Middle frontal gyrus (tissue), 1 donor: ENCODE measurements around the gene TYW1.
"Not testable (repeated sequence)": the region's sequence is repeated elsewhere in the genome, so short reads cannot be mapped to it uniquely, and the experiment has no call there.

Experiments
- DNase-seq: peaks from one replicate; pipeline ENCODE4 v3.0.0-alpha.2; 2015; ENCODE audit warnings: low spot score; ENCODE audit errors: extremely low spot score

The TYW1 gene

DNA sequence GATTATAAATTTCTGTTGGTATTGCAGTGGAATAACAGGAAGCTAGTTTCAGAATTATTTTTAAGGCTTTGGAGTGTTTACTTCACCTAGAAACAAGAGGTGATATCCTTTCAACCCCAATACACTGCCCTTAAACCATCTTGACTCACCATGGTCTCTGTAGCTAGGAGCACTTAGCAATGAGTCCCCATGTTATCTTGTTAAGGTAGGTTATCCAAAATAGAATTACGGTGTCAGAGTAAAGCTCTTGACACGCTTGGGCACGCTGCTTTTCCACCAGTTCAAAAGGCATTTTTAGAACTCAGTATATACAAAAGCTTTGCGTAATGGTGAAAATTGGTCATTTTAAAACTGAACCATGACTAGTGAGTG, 46.9 kb downstream of the TYW1 start:
- DNase-seq = not testable (repeated sequence)

DNA sequence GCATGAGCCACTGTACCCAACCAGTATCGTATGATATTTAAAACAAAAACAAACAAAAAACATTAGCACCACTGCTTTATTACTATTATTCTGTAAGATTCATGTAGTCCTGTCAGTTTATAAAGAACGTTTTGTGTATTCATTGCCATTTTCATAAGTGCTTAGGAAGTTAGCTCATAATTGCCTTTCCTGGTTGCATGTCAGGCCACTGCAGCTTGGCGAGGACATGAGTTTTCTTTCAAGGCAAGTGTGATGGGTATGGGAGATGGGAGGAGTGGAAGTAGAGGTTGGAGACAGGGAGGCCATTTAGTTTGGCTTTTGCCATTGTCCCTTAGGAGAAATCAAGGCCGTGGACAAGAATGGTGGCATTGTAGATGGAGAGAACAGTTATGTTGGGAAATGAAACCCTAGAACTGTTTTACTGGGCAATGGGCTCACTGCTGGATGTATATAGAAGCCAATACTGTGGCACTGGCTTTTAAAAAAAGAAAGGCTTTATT, 48.9 kb downstream of the TYW1 start:
- DNase-seq = no peak

DNA sequence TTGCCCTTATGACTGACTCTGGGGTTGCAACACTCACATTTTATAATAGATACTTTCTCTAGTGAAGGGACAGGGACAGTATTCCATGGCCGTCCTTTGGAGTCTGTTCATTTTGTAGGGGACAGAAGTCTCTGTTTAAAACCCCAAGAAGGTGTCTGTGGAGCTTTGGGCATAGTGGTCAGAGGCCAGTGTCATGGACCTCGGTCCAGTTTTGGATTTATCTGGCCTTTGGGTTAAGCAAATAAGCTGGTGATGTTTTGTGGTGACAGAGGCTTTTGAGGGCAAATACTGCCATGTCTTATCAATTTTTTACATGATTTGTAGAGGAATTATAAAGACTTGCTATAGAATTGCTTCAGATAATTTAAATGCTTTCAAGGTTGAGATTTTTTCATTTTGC, 50.2 kb downstream of the TYW1 start:
- DNase-seq = not testable (repeated sequence)

DNA sequence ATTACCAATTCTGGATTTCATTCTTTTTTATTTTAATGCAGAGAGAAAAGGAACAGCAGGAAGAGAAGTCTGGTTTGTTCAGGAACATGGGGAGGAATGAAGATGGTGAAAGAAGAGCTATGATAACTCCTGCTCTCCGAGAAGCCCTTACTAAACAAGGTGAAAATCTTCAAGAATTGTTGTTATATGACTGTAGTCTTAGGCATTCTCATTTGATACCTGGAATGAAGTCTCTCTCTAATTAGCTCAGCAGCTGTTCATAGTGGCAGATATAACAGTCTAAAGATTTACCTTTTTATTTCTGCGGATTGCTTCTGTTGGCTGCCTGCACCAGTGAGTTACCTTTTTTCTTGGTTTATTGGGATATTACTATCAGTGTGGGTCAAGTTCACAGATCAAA, 53.3 kb downstream of the TYW1 start:
- DNase-seq = not testable (repeated sequence)

DNA sequence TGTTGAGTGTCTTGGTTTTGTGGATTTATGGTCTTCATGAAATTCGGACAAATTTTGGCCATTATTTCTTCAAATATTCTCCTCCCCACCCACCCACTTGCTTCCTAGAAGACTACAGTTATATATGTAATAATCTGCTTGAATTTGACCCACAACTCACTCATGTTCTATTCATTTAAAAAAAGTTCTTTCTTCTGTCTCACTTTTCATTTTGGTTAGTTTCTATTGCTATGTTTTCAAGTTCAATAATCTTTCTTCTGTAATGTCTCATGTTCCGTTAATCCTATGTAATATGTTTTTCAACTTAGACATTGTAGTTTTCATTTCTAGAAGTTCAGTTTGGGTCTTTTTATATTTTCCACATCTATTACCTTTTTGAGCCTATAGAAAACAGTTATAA, 55.5 kb downstream of the TYW1 start:
- not testable (repeated sequence) for DNase-seq

DNA sequence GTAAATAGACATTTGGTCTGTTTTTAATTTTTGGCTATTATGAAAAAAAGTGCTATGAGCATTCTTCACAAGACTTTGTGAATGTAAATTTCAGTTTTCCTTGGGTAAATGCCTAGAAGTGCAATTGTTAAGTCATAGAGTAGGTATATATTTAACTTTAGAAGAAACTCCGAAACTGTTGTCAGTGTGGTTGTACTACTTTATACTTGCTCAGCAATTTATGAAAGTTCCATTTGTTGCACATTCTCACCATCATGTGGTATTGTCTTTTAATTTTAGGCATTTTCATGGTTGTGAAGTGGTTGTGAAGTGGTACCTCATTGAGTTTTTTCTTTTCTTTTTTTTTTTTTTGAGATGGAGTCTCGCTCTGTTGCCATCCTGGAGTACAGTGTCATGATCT, 60.0 kb downstream of the TYW1 start:
- no peak for DNase-seq

DNA sequence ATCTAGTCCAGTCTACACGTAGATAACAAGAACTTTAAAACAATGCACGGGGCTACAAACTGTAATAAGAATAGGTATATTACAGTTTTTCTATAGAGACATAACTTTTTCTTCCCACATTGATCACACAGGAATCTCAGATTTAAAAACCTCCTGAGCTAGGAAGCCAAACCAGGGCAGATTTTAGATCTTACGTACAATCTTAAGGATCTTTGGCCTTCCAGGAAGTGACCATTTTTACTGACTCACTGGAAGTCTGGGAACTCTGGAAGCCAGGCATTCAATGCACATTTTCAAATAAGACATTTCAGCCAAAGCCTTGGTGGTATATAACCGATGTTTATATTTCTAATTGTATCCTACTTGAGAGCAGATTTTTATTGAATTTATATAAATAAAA, 64.7 kb downstream of the TYW1 start:
- DNase-seq = not testable (repeated sequence)

DNA sequence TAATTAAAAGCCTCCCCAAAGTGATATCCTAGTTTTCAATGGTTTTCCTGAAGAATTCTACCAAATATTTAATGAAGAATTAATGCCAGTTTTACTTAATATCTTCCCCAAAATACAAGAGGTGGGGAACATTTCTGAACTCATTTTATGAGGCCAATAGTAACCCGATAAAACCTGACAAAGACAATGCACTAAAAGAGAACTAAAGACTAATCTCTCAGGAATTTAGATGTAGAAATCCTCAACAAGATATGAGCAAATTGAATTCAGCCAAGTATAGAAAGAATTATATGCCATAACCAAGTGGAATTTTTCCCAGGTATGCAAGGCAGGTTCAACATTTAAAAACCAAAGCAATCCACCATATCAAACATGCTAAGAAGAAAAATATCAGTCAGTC, 66.2 kb downstream of the TYW1 start:
- DNase-seq = not testable (repeated sequence)

DNA sequence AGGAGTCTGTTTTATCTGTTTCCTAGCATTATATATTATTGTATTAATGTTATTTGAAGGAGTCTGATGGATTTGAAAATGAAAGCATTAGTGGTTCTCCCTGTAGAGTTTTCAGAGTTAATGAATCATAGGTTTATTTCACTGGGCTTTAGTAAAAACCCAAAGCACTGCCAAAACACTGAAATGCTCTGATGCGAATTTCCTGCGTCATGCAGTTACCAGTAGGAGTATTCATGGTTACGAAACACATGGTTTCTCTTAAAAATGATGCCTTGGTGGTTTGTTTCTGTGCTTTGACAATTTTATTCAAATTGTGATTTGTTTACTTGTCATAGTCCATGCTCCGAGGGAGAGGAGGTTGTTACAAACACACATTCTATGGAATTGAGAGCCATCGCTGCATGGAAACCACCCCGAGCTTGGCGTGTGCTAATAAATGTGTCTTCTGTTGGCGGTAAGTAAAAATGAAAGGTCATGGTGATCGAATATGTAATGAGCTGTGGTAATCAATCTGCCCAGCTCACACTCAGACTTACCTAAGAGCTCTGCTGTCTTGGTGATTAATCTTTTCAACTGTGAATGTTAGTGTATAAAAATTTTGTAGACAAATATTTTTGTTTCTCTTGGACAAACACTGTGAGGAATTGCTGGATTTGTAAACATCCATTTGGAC, 70.5 kb downstream of the TYW1 start:
- not testable (repeated sequence) for DNase-seq

DNA sequence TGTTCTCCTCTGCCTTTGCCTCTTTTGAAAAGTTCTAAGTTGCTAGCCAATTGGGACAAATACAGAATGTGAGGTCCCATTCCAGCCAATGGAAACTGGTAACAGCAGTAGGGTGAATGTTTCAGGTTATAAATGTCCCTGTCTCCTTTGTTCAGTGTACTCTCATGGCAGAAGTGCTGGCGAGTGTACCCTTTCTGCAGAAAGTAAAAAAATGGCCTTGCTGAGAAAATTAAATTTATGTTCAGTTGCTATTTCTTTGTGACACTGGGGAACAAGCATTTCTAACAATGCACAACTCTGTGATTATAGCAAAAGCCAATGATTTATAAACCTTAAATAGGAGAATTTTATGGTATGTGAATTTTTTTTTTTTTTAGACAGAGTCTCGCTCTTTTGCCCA, 79.5 kb downstream of the TYW1 start:
- DNase-seq = not testable (repeated sequence)

DNA sequence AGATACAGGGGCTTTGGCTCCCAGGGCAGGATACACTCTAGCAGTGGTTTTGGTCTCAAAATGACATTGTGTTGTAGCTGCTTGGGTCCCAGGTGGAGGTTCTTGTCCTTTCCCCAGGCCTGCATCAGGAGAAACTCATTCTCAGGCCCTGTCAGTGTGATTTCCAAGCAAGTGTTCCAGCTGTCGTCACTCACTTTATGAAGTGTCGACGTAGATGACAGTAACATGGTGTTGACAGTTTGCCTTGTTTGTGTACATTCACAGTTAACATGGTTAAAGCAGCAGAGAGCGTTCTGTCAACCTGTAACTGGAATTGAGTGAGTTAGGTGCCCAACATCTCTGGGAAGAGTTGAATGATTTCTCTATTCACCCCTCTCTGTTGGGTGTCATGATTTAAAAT, 86.2 kb downstream of the TYW1 start:
- DNase-seq = not testable (repeated sequence)

DNA sequence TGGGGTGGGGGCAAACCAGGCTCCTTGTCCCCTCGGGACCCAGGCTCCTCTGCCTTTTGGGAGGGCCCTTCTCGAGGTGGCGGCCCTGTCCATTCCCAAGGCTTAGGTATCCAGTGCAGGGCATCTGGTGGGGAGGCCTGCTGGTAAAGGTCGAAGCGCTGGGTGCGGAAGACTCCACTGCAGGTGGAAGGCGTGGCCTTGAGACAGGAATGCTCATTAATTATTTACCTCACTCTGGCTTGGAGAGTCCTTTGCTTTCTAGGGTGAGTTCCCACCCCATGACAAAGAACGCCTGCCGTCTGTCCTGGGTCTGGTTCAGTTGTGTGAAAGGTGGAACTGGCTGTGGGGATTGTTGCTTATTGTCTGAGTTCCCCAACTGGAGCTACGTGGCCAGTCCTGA, 92.6 kb downstream of the TYW1 start:
- not testable (repeated sequence) for DNase-seq

DNA sequence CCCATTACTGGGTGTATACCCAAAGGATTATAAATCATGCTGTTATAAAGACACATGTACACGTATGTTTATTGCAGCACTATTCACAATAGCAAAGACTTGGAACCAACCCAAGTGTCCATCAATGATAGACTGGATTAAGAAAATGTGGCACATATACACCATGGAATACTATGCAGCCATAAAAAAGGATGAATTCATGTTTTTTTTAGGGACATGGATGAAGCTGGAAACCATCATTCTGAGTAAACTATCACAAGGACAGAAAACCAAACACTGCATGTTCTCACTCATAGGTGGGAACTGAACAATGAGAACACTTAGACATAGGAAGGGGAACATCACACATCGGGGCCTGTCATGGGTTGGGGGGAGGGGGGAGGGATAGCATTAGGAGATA, 94.4 kb downstream of the TYW1 start:
- not testable (repeated sequence) for DNase-seq

DNA sequence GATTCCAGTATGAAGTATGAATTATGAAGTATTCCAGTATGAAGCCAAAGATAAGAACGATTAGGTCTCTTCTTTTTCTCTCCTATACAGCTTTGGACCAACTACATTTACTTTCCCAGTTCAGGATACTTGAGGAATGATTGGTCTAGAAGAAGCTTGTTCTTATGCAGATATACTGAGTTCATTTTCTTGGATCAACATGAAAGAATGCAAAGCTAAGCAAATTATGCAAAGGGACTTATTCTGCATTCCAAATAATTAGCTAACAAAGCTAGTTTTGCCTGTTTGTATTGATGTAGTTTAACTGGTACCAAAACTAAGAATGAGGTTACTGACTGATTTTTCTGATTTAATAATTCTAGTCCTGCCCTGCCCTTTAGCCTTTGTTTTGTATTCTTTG, 101.4 kb downstream of the TYW1 start:
- not testable (repeated sequence) for DNase-seq

DNA sequence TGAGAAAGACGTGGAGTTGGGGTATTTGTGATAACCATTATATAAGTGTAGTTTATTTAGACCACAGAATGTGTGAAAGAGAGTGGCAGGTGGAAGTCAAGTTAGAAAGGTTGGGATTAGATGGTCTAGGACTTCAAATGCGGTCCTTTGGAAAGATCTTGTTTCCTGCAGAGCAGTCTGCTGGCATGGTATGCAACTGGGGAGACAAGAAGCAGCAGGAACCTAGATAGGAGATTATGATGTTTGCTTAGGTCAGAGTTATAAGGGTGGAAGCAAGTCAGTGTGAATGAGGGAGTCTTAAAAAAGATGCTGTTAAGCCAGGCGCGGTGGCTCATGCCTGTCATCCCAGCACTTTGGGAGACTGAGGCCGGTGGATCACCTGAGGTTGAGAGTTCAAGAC, 102.8 kb downstream of the TYW1 start:
- DNase-seq = not testable (repeated sequence)

DNA sequence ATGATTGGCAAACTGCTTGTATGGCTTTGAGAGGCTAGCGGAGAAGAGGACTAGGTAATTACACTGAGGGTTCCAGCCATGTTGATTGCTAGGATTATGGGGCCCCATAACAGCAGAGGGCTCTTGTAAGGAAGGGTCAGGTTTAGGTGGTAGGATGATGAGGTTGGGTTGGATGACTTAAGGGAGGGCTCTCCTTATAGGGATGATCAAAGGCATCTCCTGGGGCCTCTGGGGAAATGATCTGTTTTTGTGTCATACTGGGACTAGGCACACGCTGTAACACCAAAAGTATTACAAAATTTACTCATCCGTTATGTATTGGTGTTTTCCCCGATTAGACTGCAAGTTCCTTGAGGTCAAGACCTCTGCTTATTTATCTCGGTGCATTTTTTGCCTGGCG, 103.4 kb downstream of the TYW1 start:
- DNase-seq = not testable (repeated sequence)

DNA sequence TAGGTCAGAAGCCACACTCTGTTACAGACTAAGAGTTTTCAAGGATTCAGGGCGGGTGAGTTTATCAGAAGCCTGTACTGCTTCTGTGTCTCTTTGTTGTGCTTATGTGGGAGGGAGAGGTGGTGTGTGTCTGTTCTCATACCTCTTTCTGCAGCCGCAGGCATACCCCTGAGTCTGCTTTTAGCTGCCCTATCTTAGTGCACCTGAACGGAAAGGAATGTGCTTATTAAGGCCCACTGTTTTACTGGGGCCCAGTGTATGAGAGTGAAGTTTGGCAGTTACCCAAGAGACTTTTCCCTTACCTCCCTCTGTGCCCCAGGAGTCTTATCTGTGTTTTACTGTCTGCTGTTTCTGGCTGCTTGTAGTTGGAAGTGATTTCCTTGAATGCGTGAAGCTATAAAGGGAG, 104.3 kb downstream of the TYW1 start:
- no peak for DNase-seq

DNA sequence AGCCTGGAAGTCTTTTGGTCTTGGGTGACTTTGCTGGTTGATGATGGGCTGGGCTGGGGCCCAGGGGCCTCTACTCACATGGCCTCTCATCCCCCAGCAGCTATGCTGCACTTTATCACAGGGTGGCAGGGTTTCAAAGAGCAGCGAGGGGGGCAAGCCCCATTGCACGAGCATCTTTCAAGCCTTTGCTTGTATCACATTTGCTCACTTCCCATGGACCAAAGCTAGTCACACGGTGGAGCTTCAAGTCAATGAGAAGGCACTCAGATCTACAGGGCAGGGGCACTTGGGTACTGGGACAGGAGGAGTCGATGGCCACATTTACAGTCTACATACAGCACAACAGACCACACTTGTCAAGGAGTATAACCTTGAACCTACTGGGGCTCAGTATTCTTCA, 108.3 kb downstream of the TYW1 start:
- not testable (repeated sequence) for DNase-seq

DNA sequence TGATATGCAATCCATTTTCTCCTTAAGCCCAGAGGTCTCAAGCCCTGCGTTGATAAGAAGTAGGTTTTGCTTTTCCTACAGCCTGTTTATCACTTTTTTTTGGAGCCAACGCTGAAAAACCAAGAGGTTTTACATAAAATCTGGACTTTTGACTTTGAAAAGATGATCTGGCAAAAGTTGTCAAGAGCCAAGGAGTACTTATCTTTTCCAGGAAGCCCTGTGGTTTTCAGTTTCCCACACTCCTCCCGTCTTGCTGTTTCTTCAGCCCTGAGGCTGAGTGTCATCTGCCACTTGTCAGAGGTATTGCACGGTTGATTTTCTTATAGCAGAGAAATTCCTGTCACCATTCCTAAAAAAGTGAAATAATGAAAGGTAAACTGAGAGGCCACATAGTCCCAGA, 108.7 kb downstream of the TYW1 start:
- DNase-seq = no peak

DNA sequence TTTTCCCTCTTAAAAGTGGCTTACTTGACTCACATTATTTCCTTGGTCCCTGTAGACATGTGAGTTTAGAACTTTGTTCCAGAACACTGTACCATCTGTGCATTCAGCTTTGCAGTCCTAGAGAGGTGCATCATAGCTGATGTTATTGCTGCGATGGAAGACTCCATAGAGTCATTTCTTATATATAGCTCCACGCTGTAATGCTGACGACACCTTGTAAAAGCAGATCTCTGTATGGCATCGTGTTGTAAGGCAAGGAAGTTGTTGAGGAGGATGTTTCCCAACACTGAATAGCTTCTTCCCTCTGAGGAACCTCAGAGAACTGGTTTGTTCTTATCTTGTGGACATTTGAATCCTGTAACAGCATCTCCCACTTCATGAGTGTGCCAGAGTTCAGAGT, 109.6 kb downstream of the TYW1 start:
- not testable (repeated sequence) for DNase-seq

DNA sequence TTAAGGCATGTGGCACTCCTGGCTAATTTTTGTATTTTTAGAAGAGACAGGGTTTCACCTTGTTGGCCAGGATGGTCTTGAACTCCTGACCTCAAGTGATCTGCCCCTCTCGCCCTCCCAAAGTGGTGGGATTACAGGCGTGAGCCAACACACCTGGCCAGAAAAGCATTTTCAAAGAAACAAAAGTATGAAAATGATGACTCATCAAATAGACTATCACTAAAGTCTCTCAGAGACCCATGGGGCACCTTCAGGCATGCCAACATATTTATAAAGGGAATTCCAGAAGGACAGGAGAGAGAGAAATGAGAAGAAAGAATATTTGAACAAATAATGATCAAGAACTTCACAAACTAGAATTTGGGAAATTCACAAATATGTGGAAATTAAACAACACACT, 114.7 kb downstream of the TYW1 start:
- not testable (repeated sequence) for DNase-seq

DNA sequence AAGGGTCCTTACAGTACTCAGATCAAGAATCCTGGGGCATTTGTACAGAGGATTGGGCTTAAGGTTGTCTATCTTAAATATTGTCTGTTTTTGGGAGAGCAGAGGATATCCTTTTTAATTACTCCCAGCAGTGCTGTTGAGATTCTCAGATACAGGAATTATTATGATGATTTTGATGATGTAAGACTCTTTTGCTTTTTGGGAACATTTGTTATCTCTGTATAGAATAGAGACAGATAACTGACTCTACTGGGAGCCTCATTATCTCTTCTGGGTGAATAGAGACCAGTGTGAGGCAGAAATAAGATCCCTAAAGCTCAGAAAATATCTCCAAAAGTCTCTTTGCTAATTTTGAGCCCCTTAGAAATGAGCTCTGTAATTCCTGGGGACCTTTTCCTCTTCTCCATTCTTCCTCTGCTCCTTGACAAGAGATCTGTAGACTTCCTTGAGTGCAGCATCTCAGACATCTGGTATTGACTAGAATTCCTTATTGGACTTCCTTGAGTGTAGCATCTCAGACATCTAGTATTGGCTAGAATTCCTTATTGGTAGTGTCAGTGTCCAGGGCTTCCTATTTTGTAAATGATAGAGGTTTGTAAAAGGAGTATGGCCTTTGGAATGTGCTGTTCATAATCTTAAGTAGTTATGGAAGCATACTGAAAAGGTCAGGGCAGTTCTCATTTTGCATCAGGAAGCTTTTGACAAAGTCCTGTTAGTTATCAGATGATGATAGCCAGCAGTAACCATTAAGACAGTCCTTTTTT, 118.0 kb downstream of the TYW1 start:
- DNase-seq = not testable (repeated sequence)

DNA sequence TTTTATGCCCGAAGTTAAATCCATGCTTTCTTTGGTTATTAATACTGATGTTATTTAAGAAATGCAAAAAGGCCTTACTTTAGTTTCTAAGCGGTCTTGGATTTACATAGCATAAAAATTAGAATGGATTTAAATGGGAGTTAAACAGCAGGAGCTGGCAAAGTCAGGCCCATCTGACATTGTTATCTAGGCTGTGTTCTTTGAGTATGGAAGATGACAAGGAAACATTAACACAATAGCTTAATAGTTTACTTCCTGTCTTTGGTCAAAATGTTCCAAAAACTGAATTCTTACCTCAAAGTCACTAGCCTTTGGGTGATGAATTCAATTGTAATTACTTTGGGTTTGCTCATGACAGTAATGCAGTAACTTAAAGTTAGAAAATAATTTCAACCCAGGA, 123.9 kb downstream of the TYW1 start:
- not testable (repeated sequence) for DNase-seq
